GM10847 (cell line): ENCODE results near the gene CAPN10.

ENCODE experiments used
- POLR2A ChIP-seq: IDR thresholded peaks from 2 replicates; pipeline ENCODE4 v1.6.1; 2011; ENCODE audit not compliant: insufficient read length; ENCODE audit errors: extremely low read depth

The CAPN10 gene

DNA sequence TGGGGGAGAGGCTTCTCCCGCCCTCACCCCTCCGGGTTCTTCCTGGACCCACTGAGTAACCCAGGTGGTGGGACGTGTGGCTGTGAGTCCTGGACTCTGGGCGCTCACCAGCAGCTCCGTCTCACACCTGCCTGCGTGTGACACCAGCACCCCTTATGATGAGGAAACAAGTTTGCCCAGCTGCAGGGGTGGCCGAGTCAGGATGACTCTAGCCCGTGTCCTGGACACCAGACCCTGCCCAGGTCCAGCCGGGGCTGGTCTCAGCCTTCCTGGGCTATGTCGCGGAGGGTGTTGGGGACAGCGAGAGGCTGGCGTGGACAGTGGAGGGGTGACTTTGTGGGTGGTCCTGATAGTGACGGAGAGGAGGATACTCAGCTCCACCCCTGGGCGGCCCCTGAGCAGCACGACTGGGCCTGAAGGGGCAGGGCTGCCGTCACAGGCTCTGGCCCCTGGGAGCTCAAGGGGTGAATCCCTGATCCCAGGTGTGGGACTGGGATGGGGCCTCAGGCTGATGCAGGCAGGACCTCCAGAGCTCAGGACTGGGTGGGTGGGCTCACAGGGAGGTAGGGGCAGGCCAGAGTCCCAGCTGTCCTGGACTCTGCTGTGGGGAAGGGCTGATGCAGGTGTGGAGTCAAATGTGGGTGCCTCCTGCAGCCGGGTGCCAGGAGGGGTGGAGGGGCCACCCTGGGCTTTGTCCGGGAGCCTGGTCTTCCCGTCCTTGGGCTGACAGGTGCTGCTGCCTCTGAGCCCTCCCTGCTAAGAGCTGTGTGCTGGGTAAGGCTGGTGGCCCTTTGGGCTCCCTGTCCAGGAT is 42.5 kb downstream of the CAPN10 start:
- no peak for TF ChIP-seq POLR2A

DNA sequence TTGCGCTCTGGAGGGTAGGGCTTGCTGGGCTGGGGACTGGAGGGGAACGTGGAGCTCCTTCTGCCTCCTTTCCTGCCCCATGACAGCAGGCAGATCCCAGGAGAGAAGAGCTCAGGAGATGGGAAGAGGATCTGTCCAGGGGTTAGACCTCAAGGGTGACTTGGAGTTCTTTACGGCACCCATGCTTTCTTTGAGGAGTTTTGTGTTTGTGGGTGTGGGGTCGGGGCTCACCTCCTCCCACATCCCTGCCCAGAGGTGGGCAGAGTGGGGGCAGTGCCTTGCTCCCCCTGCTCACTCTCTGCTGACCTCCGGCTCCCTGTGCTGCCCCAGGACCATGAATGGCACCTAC is 43.1 kb downstream of the CAPN10 start:
- no peak for TF ChIP-seq POLR2A

DNA sequence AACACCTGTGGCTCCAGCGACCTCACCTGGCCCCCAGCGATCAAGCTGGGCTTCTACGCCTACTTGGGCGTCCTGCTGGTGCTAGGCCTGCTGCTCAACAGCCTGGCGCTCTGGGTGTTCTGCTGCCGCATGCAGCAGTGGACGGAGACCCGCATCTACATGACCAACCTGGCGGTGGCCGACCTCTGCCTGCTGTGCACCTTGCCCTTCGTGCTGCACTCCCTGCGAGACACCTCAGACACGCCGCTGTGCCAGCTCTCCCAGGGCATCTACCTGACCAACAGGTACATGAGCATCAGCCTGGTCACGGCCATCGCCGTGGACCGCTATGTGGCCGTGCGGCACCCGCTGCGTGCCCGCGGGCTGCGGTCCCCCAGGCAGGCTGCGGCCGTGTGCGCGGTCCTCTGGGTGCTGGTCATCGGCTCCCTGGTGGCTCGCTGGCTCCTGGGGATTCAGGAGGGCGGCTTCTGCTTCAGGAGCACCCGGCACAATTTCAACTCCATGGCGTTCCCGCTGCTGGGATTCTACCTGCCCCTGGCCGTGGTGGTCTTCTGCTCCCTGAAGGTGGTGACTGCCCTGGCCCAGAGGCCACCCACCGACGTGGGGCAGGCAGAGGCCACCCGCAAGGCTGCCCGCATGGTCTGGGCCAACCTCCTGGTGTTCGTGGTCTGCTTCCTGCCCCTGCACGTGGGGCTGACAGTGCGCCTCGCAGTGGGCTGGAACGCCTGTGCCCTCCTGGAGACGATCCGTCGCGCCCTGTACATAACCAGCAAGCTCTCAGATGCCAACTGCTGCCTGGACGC is 43.6 kb downstream of the CAPN10 start:
- no peak for TF ChIP-seq POLR2A

DNA sequence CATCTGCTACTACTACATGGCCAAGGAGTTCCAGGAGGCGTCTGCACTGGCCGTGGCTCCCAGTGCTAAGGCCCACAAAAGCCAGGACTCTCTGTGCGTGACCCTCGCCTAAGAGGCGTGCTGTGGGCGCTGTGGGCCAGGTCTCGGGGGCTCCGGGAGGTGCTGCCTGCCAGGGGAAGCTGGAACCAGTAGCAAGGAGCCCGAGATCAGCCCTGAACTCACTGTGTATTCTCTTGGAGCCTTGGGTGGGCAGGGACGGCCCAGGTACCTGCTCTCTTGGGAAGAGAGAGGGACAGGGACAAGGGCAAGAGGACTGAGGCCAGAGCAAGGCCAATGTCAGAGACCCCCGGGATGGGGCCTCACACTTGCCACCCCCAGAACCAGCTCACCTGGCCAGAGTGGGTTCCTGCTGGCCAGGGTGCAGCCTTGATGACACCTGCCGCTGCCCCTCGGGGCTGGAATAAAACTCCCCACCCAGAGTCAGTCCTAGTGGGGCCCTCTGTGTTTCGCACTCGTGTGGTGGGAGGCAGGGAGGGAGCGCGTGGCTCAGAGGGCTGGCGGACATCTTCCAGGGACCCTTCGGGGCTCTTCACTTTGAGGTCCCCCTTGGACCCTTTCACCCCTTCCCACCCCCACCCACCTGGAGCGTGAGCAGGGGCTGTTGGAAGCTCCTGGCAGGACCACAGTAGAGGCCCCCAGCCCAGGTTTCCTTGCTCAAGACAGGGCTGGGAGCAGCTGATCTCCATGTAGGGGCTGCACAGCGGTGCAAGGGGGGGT is 44.4 kb downstream of the CAPN10 start:
- TF ChIP-seq POLR2A, result no peak

DNA sequence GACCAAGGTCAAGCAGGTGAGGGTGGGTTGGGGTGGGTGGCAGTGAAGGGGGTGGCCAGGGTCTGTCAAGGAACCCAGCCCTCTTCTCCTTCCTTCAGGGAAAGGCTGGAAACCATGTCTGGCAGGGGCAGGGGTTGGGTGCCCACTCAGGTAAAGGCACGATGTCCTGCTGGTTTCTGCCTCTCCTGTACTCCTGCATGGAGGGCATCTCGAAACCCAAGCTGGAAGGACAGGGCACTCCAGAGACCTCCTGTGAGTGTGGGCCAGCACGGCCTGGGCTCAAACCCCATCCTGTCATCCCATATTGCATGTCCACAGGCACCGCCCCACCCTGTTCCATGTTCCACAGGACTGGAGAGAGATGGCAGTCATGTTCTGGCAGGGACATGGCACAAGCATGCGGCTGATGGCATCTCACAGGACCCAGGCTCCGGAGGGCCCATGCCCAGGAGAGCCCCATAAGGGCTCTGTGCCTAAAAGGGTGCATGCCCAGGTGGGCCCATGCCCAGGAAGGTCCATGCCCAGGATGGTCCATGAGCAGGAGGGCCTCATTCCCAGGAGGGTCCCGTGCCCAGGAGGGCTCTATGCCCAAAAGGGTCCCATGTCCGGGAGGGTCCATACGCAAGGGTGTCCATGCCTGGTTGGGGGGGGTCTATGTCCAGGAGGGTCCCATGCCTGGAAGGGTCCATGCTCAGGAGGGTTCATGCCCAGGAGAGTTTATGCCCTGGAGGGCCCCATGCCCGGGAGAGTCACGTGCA is 45.2 kb downstream of the CAPN10 start:
- TF ChIP-seq POLR2A, result no peak

DNA sequence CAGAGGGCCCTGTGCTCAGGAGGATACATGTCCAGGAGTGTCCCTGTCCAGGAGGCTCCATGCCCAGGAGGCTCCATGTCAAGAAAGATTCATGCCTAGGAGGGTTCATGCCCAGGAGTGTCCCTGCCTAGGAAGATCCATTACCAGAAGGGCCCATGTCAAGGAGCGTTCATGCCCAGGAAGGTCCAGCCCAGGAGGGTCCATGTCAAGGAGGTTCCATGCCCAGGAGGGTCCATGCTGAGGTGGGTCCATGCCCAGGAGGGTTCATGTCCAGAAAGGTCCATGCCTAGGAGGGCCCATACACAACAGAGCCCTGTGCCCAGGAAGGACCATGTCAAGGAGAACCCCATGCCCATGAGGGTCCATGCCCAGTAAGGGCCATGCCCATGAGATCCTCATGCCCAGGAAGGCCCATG is 45.8 kb downstream of the CAPN10 start:
- no peak for TF ChIP-seq POLR2A

DNA sequence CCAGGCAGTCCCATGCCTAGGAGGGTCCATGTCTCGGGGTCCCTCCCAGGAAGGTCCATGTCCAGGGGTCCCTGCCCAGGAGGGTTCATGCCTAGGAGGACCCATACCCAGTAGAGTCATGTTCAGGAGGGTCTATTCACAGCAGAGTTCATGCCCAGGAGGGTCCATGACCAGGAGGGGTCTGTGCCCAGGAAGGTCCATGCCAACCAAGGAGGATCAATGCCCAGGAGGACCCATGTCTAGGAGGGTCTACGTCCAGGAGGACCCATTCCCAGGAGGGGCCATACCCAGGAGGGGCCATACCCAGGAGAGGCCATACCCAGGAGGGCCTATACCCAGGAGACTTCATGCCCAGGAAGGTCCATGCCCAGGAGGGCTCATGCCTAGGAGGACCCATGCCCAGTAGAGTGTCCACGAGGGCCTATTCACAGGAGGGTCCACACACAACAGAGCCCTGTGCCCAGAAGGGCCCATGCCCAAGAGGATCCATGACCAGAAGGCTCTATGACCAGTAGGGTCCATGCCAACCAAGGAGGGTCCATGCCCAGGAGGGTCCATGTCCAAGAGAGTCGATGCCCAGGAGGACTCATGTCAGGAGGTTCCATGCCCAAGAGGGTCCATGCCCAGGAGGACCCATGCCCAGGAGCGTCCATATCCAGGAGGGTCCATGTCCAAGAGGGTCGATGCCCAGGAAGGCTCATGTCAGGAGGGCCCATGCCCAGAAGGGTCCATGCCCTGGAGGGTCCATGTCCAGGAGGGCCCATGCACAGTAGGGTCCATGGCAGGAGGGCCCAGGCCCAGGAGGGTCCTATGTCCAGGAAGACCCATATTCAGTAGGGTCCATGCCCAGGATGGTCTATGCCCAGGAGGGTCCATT is 48.8 kb downstream of the CAPN10 start:
- TF ChIP-seq POLR2A, result no peak

DNA sequence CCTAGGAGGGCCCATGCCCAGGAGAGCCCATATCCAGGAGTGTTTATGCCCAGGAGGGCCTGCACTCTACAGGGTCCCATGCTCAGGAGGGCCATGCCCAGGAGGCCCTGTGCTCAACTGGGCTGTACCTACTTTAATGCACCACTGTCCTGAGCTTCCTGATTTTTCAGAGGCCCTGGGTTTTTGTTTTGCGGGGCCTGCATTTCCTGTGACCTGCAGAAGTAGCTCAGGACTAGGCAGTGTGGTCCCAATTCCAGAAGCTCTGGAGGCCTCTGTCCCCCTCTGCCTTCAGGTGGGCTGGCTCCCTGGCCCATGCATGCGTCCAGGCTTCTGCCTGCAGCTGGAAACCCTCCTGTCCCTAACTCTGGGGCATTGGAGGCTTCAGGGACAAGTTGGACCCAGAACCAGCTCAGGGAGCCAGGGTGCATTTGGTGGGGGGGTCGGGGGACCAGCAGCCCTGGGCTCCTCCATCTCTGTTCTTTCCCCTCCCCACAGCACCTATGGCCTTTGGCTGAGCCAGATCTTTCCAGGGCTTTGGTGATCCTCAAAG is 49.5 kb downstream of the CAPN10 start:
- TF ChIP-seq POLR2A, result no peak

DNA sequence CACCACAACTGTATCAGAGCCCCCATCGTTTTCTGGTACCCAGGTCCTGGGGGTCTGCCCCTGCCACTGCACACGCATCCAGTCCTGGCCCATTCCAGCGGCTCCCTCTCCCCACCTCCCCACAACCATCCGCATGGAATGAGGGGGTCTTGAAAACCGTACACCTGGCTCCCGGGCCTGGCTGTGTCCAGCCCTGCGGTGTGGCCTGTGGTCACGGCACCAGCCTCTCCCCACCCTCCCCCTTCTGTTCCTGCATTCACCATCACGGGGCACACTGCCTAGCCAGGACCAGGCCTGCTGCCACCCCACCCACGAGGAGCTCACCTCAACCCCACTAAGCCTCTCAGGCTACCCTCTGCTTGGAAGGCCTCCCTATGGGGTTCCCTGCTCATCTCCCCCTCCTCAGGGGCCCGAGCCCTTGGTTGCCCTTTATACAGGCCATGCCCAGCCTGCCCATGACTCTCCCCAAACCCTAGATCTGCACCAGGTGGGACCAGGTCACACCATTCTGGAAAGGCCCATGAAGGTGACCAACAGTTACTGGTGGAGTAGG is 50.1 kb downstream of the CAPN10 start:
- TF ChIP-seq POLR2A, result no peak

DNA sequence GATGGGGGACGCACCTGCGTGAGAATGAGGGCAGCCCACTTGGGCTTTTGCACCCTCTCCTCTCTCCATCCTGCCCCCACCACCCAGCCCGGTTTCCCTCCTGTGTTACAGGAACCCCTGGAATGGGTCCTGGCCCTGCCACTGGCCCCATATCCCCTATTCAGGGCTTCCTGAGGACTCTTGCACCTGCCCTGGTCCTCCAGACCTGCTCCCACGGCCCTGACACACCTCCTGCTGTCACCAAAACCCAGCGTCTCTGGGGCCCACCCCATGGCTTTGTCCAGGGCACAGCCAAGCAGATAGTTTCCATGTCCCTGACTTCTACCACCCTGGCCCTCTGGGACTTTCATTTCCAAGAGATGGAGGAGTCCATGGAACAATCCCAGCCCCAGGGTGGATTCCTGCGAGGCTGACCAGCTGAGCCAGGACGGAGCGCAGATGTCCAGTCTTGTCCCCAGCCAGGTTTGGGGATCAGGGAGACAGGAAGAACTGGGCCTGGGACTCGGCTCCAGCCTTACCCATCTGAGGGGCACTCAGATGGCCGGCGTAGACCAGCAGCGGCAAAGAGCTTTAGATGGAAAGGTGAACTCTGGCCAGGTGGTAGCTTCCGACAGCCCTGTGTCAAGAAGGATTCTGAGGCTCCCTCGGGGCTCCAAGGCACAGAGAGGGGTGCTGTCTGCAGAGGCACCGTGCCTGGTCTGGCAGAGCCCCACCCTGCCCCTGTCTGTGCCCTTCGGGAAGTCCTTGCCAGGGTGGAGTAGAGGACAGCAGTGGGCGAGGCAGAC is 50.8 kb downstream of the CAPN10 start:
- no peak for TF ChIP-seq POLR2A

DNA sequence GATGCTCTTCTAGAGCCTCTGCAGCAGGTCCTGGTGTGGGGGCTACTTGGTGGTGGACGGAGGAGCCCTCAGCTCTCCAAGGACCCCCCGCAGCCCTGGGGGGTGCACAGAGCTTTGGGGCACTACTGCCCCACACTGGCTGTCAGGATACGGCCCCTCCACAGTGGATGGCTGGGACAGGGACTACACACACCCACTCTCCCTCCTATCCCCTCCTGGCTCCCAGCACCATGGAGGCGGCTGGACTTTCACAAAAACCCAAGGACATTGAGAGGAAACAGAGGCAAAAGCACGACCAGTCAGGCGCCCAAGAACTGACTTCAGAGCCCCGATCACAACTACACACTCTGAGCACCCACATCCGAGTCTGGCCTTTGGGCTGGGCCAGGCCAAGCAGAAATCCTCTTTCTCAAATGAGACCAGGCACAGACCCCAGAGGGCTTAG is 51.4 kb downstream of the CAPN10 start:
- no peak for TF ChIP-seq POLR2A

DNA sequence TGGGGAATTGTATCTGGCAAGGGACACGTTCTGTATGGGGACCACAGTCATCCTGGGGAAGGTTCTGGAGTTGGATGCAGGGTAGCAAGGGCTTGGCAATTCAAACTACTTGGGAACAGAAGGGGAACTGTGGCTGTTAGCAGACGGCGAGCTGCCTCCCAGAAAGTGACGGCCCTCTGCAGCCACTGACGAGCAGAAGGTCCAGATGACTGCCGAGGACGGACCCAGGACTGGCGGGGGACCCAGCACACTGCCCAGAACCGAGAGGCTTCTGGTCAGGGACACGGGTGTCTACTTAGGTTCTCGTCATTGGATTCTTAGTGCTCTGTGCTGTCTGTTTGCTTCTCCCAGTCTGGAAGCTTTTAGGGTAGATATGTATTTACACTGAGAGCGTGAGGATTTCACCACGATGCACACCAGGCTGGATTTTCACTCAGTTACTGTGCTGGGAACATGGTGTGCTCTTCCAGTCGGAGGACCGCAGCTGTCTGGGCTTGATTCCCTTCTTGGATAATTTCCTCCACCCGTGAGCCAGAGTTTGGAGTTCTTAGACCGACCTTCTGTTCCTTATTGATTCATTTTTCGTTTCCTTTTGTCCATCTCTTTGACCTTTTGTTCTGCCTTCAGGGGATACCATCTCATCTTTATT is 52.1 kb downstream of the CAPN10 start:
- TF ChIP-seq POLR2A, result no peak

DNA sequence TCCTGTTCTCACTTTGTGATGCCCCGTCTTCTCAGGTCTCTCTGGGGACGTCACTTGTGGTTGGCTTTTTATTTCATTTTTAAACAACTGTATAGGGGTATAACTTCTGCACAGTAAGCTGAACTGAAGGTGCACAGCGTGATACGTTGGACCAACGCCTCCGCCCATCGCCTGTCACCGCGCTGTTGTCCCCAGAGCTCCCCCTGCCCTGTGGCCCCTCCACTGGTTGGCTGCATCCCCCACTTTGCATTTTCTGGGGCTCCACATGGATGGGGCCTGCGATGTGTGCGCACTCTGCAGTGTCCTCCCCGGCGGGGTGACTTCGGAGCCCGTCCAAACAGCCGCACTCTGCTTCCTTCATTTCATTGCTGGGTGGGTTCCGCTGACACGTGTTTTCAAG is 53.0 kb downstream of the CAPN10 start:
- TF ChIP-seq POLR2A, result no peak

DNA sequence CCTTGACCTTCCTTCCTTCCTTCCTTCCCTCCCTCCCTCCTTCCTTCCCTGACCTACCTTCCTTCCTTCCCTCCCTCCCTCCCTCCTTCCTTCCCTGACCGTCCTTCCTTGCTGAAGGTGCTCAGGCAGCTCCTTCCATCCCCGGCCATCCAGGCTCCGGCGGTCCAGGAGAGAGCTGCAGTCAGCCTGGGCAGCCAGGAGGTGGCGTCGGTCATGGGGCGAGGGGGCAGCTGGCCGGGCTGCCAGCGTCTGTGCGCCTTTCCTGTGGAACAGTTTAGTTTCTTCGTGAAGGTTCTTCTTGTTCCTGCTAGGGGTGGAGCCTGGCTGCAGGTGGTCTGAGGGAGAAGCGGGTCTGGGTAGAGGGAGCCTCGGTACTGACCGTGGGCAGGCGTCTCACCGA is 54.4 kb downstream of the CAPN10 start:
- TF ChIP-seq POLR2A, result no peak
